Measurements from ENCODE around the gene TM7SF2.

The TM7SF2 gene

DNA sequence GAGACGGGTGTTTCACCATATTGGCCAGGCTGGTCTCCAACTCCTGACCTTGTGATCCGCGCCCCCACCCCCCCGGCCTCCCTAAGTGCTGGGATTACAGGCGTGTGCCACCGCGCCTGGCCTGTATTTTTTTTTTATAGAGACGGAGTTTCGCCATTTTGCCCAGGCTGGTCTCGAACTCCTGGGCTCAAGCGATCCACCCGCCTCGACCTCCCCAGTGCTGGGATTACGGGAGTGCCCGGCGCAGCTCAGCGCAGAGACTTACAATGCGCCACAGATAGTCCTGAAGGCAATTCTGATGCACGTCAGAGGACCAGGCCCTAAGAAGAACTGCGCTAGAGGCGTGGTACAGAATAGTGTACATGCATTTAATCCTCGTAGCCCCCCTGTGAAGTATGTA, 16.2 kb upstream of the TM7SF2 start:
- no peak for DNase-seq

DNA sequence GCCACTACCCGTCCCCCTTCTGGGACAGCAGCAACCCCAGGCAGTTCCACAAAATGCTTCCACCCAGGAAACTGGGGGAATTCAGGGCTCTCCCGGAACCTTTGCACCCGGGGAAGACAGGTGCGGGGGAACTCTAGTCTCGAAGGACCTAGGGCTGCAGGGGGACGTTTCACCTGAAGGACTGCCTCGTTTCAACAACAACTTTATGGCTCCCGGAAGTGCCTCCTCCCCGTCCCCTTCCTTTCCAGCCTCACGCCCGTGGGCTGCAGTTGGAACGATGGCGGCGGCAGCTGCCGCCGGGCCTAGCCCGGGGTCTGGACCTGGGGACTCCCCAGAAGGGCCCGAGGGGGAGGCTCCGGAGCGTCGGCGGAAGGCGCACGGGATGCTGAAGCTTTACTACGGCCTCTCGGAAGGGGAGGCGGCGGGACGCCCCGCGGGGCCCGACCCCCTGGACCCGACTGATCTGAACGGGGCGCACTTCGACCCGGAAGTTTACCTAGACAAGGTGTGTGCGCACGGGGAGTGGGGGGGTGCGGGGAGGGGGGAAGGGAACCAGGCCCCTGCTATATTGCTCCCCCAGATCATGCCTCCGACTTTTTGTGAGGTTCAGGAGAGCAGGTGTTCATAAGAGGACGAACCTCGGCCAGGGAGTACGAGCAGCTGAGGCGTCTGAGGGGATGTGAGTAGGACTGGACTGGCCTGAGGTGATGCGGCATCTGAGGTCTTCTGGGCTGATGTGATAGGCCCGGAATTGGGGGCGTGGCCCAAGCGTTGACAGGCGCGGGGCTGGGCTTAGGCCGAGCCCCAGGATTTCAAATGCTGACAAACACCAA, 15.5 kb upstream of the TM7SF2 start, which contains the start of gene VPS51:
TSS of gene VPS51 (plus strand) at position 241 of the 833 bp plus-strand sequence. CDS start at position 278, 37 bp downstream.
- DNase-seq: peak; percentile 86 to 92

DNA sequence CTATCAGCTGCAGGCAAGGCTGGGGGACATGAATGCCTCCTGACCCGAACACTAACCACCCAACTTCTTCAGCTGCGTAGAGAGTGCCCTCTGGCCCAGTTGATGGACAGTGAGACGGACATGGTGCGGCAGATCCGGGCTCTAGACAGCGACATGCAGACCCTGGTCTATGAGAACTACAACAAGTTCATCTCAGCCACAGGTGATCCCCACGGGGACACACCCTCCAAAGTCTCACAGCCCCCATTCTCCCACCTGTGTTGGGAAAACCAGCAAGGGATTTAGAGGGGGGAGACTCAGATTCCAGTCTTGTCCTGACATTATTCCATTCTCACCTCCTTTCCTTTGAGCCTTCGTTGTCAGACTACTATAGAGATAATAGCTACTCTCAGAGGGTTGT, 14.7 kb upstream of the TM7SF2 start:
- DNase-seq: no peak

DNA sequence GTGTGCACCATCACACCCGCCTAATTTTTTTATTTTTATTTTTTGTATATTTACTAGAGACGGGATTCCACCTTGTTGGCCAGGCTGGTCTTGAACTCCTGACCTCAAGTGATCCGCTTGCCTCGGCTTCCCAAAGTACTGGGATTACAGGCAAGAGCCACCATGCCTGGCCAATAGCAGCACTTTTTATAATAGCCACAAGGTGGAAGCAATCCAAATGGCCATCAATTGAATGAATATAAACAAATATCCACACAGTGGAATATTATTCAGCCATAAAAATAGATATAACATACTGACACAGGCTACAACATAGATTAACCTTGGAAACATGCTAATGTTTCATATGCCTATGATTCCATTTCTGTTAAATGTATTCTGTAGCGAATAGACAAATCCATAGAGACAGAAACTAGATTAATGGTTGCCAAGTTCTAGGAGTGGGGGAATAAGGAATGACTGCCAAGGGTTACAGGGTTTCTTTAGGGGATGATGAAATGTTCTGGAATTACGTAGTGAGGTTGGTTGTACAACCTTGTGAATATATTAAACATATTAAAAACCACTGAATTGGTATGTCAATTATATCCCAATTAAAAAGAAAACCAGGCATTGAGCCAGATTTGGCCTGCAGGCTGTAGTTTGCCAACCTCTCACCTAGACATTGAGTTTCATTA, 10.9 kb upstream of the TM7SF2 start:
- DNase-seq: no peak

DNA sequence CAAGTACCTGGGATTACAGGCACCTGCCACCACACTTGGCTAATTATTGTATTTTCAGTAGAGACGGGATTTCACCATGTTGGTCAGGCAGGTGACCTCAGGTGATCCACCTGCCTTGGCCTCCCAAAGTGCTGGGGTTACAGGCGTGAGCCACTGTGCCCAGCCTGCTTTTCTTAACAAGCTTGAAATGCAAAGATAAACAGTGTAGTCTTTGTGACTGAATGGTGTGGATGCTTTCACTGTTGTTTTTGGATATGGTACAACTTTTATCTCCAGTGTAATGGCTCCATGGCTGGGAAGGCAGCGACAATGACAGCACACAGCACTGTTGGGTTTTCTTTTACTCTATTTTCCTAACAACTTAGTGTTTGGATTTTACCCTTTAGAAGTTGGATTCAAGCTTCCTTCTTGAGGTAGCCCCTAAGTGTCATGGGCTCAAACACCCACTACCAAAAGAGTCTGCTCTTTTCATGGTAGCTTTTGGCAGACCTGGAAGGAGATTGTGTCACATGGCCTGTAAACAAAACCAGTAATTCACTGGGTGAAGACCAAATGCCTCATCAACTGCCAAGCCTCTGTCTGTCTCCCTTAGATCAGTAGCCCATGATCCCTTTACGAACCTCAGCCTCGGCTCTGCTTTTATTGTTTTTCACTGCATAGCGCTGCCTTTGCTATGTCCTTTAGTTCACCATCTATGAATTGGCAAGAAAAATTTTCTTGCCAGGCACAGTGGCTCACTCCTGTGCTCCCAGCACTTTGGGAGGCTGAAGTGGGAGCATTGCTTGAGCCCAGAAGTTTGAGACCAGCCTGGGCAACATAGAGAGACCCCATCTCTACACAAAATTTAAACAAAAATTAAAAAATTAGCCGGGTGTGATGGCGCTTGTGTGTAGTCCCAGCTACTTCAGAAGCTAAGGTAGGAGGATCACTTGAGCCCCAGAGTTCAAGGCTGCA, 9.3 kb upstream of the TM7SF2 start:
- no peak for DNase-seq

DNA sequence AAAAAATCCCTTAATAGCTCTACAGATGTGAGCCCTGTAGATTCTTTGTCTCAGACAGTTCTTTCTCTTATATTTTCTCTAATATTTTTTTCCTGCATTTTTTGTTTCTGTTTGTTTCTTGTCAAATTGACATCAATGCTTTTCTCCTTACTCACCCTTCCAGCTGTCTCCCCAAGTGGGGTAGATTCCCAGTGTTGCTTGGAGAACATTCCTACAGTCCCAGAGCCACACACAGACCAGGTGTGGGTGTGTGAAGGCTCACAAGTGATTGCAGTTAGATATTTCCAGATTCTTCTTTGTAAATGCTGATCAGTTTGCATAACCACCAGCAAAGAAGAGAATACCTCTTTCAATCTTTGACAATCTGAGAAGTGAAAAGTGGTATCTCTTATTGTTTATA, 8.2 kb upstream of the TM7SF2 start:
- DNase-seq: no peak

DNA sequence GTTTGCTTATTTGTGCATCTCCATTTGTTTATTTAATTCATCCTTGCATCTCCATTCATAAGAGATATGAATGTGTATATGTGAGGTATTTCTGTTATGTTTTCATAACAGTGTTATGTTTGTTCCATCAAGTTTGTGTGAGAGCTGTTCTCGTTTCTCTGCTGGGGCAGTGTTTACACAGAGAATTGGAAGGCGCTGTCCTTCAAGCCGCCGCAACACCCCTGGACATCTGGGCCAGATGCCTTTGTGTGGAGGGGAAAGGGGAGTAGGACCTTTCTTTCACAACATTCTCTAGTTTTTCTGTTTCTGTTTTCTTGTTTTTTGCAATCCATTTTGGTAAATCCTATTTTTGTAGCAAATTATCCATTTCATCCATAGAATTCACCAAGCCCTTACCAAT, 7.0 kb upstream of the TM7SF2 start:
- no peak for DNase-seq

DNA sequence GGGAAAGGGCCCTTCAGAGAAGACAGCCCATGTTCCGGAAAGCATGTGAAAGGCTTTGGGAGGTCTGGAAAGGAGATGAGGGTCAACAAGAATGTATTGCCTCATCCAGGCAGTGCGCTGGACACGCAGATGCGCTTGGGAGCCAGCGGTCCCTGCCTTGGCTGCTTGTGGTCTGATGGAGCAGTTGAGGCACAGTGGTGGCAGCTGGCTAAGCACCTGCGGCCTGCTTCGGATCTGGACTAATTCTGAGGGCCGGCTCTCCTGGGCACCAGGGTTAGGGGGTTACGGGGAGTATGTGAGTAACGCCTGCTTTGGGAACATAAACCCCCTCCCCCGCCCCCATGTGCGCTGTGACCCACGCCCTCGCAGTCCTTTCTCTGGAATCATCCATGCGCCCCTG, 4.6 kb upstream of the TM7SF2 start:
- DNase-seq: no peak

DNA sequence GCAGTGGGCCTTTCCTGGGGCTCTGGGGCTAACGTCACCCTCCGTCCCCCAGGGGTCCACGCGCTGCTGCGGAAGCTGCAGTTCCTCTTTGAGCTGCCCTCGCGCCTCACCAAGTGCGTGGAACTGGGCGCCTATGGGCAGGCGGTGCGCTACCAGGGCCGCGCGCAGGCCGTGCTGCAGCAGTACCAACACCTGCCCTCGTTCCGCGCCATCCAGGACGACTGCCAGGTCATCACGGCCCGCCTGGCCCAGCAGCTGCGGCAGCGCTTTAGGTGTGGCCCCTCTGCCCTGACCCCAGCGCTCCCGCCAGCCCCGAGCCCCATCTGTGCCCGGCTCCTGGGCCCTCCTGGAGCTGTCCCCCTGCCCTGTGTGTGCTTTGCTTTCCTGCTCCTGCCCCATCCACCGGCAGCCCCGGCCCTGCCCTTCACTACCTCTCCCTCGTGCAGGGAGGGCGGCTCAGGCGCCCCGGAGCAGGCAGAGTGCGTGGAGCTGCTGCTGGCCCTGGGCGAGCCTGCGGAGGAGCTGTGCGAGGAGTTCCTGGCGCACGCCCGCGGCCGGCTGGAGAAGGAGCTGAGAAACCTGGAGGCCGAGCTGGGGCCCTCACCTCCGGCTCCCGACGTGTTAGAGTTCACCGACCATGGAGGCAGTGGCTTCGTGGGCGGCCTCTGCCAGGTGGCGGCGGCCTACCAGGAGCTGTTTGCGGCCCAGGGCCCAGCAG, 3.8 kb upstream of the TM7SF2 start:
- DNase-seq: no peak

DNA sequence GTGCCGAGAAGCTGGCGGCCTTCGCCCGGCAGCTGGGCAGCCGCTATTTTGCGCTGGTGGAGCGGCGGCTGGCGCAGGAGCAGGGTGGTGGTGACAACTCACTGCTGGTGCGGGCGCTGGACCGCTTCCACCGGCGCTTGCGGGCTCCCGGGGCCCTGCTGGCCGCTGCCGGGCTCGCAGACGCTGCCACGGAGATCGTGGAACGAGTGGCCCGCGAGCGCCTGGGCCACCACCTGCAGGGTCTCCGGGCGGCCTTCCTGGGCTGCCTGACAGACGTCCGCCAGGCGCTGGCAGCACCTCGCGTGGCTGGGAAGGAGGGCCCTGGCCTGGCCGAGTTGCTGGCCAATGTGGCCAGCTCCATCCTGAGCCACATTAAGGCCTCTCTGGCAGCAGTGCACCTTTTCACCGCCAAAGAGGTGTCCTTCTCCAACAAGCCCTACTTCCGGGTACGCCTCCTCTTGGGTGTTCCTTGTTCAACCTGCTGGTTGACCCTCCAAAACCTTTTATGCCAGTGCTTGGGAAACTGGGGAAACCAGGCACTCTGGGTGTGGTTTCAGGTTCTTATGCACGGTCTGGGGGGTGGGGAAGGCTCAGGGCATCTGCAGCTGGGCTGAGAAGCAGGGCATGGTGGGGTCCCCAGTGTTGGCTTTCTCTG, 3.1 kb upstream of the TM7SF2 start:
- no peak for DNase-seq

DNA sequence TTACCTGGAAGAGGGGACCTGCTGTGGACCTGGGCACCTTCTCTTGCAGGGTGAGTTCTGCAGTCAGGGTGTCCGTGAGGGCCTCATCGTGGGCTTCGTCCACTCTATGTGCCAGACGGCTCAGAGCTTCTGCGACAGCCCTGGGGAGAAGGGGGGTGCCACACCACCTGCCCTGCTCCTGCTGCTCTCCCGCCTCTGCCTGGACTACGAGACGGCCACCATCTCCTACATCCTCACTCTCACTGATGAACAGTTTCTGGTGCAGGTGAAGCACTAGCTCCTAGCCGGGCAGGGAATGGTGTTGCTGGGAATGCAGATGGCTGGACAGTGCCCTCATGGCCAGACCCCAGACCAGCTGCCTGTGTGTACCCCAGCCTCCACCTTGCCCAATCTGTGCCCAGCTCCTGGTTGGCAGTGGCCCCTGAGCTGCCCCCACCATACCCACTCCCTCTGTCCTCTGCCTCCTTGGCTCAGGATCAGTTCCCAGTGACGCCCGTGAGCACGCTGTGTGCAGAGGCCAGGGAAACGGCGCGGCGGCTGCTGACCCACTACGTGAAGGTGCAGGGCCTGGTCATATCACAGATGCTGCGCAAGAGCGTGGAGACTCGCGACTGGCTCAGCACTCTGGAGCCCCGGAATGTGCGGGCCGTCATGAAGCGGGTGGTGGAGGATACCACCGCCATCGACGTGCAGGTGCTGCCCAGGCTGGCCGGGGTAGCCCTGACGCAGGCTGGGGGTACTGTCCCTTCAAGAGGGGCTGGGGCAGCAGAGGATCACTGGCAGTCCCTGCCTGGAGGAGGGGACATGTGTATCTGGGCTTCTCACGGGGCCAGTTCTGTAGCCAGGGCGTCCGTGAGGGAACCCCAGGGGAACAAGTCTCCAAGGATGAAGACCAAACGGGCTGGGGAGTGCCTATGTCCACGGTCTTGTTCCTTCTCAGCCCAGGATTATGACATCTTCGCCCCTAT, 2.2 kb upstream of the TM7SF2 start:
- DNase-seq: no peak

DNA sequence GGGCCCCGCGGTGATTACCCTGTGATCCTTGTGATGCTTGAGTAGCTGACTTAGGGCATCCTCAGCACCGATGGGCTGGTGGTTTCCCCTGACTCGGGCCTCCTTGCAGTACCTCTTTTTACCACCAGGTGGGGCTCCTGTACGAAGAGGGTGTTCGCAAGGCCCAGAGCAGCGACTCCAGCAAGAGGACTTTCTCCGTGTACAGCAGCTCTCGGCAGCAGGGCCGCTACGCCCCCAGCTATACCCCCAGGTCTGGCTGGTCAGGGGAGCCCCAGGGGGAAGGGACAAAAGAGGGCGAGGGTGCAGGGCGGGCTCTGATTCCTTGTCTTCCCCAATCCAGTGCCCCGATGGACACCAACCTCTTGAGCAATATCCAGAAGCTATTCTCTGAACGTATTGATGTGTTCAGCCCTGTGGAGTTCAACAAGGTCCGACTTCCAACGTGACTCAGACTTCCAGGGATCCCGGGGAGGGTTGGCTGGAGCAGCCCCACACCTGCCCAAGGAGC, 1.3 kb upstream of the TM7SF2 start:
- DNase-seq: peak; percentile 87 to 88

DNA sequence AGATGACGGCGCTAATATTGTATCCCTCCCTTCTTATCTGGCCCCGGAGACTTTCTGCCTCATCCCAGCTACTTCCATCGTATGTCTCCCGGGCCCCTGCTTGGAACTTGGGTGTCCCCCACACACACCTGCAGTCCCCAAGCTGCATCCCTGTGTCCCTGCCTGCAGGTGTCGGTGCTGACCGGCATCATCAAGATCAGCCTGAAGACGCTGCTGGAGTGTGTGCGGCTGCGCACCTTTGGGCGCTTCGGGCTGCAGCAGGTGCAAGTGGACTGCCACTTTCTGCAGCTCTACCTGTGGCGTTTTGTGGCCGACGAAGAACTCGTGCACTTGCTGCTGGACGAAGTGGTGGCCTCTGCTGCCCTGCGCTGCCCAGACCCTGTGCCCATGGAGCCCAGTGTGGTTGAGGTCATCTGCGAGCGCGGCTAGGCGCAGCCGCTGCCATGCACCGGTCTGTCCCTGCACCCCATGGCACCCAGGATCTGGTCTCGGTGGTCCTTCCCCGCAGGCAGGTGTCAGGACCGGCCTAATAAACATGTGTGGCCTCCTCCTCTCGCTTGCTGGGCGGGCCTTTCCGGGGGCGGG, 421 bp upstream of the TM7SF2 start:
- no peak for DNase-seq

DNA sequence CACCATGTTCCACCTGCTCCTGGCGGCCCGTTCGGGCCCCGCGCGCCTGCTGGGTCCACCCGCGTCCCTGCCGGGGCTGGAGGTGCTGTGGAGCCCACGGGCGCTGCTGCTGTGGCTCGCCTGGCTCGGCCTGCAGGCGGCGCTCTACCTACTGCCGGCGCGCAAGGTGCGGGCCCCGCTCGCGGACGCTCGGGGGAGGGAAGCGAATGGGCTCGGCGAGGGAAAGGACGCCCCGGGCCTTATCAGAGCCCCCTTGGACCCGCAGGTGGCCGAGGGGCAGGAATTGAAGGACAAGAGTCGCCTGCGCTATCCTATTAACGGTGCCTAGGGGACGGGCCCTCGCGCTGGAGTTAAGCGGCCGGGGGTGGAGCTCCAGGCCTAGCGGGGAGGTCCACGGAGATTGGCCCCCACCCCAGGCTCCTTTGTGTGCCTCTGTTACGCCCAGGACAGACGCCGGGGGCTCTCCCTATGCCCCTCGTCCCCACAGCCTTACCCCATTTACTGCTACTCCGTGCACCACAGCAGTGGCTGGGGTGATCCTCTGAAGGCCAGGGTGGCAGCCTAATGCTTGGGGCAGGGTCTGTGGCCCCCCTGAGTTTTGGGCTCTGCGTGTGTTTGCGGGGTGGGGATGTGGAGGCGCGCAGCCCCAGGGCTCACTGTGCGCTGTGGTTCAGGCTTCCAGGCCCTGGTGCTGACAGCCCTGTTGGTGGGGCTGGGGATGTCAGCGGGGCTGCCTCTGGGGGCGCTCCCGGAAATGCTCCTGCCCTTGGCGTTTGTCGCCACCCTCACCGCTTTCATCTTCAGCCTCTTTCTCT, 1.1 kb downstream of the TM7SF2 start:
- DNase-seq: peak in 1 of 2 experiments; percentile 71

DNA sequence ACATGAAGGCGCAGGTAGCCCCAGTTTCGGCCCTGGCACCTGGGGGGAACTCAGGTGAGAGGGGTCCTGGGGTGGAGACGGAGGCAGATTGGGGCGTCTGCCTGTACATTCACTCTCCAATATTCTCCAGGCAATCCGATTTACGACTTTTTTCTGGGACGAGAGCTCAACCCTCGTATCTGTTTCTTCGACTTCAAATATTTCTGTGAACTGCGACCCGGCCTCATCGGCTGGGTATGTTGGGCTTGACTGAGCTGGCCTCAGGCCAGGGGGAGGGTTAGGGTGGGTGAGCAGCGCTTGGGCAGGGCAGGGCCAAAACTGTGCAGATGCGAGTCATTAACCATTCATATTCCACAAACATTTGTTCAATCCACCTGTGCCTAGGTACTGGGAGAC, 1.7 kb downstream of the TM7SF2 start:
- peak in 1 of 2 experiments; percentile 64 for DNase-seq

DNA sequence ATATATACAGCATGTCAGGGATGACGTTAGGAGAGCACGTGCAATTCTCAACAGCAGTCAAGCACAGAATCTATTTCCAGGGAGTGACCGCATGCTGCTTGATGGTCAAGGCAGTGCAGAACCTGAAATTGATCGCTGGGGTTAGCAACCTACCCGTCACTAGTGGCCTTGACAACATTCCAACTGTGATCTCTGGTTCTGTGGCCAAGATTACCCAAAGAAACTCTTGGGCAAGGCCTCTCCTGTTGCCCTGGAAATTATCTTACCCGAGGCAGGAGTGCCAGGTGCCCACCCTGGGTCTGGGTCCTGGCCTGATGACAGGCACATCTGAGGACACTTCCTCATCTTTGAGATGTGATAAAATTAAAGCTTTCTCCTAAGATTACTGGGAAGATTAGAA, 2.2 kb downstream of the TM7SF2 start:
- DNase-seq: peak in 1 of 2 experiments; percentile 26

DNA sequence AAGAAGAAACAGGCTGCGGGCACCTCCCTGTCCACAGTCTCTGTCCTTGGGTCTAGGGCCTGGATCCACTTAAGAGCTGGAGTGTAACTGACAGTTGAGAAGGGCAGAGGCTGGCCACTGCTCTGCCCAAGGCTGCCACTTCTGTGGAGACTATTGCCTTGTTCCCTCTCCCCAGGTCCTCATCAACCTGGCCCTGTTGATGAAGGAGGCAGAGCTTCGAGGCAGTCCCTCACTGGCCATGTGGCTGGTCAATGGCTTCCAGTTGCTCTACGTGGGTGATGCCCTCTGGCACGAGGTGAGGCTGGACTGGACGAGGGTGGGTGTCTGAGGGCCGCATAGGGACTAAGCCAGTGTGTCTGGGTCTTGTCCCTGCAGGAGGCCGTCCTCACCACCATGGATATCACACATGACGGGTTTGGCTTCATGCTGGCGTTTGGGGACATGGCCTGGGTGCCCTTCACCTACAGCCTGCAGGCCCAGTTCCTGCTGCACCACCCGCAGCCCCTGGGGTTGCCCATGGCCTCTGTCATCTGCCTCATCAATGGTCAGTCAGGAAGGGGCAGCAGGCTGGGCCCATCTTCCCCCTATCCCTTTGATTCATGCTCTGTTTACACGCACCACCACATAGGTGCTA, 3.0 kb downstream of the TM7SF2 start:
- no peak for DNase-seq

DNA sequence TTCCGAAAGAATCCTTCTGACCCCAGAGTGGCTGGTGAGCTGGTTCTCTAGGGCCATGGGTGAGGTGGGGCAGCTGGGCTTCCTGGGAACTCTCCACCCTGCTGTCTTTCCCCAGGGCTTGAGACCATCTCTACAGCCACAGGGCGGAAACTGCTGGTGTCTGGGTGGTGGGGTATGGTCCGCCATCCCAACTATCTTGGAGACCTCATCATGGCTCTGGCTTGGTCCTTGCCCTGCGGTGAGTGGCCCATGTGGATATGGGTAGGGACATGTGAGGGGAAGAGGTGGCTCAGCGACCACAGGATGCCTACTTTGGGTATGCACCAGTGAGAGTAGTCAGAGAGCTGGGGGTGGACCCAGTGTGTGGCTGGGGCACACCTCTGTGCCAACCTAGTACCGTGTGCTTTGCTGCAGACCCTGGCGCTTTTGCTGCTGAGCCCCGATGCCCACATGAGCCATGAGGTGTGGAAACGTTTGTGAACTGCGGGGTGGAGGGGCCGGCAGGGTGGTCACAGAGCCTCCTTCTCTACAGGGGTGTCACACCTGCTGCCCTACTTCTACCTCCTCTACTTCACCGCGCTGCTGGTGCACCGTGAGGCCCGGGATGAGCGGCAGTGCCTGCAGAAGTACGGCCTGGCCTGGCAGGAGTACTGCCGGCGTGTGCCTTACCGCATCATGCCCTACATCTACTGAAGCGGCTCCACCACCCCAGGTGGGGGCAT, 3.9 kb downstream of the TM7SF2 start:
- DNase-seq: no peak
